ENCODE data around the gene LIN54. TPM values are rescaled to one million over a fixed set of nuclear protein-coding genes. Genes with fewer than 3 reads are reported as not detected.
"Not testable (repeated sequence)": the region's sequence is repeated elsewhere in the genome, so short reads cannot be mapped to it uniquely, and the experiment has no call there.

LIN54 gene
- polyA plus RNA-seq, 2 of the 4 experiments (the other 2 are of a cell fraction): 6.7 to 12.7 TPM

DNA sequence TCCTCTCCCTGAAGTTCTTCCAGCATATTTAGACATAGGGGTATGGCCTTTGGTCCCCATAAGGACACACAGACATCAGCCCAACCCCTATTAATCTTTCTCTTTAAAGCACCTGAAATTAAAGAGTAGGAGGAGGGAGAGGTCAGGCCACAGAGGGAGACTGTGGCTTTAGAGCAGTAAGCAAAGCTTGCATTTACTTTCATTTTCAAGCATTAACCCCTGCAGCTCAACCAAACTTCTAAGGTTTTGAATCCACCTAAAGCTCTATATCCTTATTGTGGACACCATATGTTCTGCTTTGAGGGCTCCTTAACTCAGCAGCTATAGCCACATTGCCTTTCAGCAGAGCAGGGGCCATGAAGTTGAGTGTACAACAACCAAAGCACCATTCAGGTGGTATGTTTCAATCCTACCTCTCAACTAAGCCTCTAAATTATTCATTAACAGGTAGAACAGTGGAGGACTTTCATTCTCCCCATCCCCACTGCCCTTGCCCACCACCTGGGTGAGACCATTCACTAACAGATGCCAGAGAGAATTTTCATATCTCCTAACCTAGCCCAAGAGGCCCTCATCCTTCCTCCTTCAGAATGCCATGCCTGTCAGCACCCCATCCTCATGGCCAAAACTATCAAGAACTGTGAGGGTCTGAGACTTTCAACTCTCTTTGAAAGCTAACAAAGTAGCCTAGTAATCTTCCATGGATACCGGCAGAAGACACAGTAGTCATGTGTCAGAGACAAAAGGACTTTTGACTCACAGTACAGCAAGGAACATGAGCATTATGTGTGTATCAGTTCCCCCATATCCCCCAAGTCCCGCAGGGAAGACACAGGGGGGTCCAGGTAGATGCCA, 20.8 kb downstream of the LIN54 start:
- peaks cover 14% of the 10 kb centered on the region for H3K4me1 ChIP-seq
- no peak overlapping the region; a peak in 1 of 6 replicates for H3K27ac ChIP-seq
- H3K4me2 ChIP-seq: peak overlapping the region; percentile 39
- no peak for DNase-seq (ENCODE audit: low read depth in 1 of 2, low spot score in 1 of 2)
- H3K9me3 ChIP-seq: no peaks in the 10 kb centered on the region
- TF ChIP-seq, protein P1, sequence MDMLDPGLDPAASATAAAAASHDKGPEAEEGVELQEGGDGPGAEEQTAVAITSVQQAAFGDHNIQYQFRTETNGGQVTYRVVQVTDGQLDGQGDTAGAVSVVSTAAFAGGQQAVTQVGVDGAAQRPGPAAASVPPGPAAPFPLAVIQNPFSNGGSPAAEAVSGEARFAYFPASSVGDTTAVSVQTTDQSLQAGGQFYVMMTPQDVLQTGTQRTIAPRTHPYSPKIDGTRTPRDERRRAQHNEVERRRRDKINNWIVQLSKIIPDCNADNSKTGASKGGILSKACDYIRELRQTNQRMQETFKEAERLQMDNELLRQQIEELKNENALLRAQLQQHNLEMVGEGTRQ (IDR thresholded peaks at IDR 0.05): no peak
- TF ChIP-seq HDAC2 (IDR thresholded peaks at IDR 0.05): no peak
- no peak for TF ChIP-seq ZFP36 (IDR thresholded peaks at IDR 0.05; ENCODE audit: borderline replicate concordance, partially characterized antibody)
- TF ChIP-seq, protein P2, sequence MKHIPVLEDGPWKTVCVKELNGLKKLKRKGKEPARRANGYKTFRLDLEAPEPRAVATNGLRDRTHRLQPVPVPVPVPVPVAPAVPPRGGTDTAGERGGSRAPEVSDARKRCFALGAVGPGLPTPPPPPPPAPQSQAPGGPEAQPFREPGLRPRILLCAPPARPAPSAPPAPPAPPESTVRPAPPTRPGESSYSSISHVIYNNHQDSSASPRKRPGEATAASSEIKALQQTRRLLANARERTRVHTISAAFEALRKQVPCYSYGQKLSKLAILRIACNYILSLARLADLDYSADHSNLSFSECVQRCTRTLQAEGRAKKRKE (CRISPR knock-in tag; IDR thresholded peaks at IDR 0.05; ENCODE audit: low read depth): no peak
- TF ChIP-seq, protein P3, sequence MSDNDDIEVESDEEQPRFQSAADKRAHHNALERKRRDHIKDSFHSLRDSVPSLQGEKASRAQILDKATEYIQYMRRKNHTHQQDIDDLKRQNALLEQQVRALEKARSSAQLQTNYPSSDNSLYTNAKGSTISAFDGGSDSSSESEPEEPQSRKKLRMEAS (IDR thresholded peaks at IDR 0.05): no peak
- TF ChIP-seq FOXS1 (CRISPR knock-in tag; IDR thresholded peaks at IDR 0.05): no peak
- TF ChIP-seq BHLHE40 (IDR thresholded peaks at IDR 0.05; ENCODE audit: low read depth, low read length): no peak
- TF ChIP-seq MAZ (IDR thresholded peaks at IDR 0.05; ENCODE audit: borderline replicate concordance, low read depth, low read length): no peak
- TF ChIP-seq RFX5 (IDR thresholded peaks at IDR 0.05): no peak
- TF ChIP-seq RNF2 (IDR thresholded peaks at IDR 0.05; ENCODE audit: borderline replicate concordance, low read depth): no peak
- WGBS (ENCODE audit: missing lambda C conversion rate): 77% methylated on average over 2 of the region's 2 CpGs
- no peak for FAIRE-seq
- ATAC-seq: peak; percentile 24 to 30; a peak in 3 of 6 replicates
- ChIA-PET POLR2A (no interaction called here), CTCF (no interaction called here)
- no peak overlapping the region for H3K4me3 ChIP-seq

DNA sequence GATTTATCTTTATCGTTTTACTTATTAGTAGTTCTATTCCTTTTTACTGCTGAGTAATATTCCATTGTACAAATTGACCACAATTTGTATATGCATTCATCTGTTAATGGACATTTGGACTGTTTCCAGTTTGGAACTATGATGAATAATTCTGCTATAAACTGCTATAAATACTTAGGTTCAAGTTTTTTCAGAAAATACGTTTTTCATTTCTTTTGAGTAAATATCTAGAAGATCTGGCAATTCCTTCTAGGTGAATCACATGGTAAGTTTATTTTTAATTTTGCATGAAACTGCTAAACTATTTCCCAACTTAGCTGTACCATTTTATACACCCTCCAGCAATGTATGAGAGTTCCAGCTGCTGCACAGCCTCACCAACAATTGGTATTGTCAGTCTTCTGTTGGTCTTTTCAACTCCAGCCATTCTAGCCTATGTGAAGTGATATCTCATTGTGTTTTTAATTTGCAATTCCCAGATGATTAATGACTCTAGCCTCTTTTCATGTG, 22.2 kb downstream of the LIN54 start:
- DNase-seq (ENCODE audit: low read depth in 1 of 2, low spot score in 1 of 2) (no peak), ATAC-seq (no peak), FAIRE-seq (no peak)
- WGBS (ENCODE audit: missing lambda C conversion rate): 56% methylated on average over 2 of the region's 2 CpGs
- TF ChIP-seq ZSCAN20 (CRISPR knock-in tag; IDR thresholded peaks at IDR 0.05) (no peak), HDAC2 (IDR thresholded peaks at IDR 0.05) (no peak), SMC3 (IDR thresholded peaks at IDR 0.05) (no peak), NPAS2 (CRISPR knock-in tag; IDR thresholded peaks at IDR 0.05; ENCODE audit: borderline replicate concordance) (no peak), RCOR1 (IDR thresholded peaks at IDR 0.05; ENCODE audit: low read depth, low read length) (no peak), TP53 (CRISPR knock-in tag; IDR thresholded peaks at IDR 0.05) (no peak), JUN (IDR thresholded peaks at IDR 0.05) (no peak), HOXB5 (CRISPR knock-in tag; IDR thresholded peaks at IDR 0.05) (no peak)
- TF ChIP-seq, protein P4, sequence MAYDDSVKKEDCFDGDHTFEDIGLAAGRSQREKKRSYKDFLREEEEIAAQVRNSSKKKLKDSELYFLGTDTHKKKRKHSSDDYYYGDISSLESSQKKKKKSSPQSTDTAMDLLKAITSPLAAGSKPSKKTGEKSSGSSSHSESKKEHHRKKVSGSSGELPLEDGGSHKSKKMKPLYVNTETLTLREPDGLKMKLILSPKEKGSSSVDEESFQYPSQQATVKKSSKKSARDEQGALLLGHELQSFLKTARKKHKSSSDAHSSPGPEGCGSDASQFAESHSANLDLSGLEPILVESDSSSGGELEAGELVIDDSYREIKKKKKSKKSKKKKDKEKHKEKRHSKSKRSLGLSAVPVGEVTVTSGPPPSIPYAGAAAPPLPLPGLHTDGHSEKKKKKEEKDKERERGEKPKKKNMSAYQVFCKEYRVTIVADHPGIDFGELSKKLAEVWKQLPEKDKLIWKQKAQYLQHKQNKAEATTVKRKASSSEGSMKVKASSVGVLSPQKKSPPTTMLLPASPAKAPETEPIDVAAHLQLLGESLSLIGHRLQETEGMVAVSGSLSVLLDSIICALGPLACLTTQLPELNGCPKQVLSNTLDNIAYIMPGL (CRISPR knock-in tag; IDR thresholded peaks at IDR 0.05; ENCODE audit: borderline replicate concordance): no peak
- TF ChIP-seq, protein P5, sequence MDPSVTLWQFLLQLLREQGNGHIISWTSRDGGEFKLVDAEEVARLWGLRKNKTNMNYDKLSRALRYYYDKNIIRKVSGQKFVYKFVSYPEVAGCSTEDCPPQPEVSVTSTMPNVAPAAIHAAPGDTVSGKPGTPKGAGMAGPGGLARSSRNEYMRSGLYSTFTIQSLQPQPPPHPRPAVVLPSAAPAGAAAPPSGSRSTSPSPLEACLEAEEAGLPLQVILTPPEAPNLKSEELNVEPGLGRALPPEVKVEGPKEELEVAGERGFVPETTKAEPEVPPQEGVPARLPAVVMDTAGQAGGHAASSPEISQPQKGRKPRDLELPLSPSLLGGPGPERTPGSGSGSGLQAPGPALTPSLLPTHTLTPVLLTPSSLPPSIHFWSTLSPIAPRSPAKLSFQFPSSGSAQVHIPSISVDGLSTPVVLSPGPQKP (IDR thresholded peaks at IDR 0.05; ENCODE audit: low read depth, low read length): no peak
- TF ChIP-seq, protein P6, sequence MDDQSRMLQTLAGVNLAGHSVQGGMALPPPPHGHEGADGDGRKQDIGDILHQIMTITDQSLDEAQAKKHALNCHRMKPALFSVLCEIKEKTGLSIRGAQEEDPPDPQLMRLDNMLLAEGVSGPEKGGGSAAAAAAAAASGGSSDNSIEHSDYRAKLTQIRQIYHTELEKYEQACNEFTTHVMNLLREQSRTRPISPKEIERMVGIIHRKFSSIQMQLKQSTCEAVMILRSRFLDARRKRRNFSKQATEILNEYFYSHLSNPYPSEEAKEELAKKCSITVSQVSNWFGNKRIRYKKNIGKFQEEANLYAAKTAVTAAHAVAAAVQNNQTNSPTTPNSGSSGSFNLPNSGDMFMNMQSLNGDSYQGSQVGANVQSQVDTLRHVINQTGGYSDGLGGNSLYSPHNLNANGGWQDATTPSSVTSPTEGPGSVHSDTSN (IDR thresholded peaks at IDR 0.05): no peak
- TF ChIP-seq, protein P2 (CRISPR knock-in tag; IDR thresholded peaks at IDR 0.05; ENCODE audit: low read depth): no peak
- H3K4me1 ChIP-seq: peaks cover 20% of the 10 kb centered on the region
- no peaks in the 10 kb centered on the region for H3K9me3 ChIP-seq
- ChIA-PET POLR2A (no interaction called here), CTCF (no interaction called here)
- no peak overlapping the region for H3K27ac ChIP-seq
- no peak overlapping the region for H3K4me3 ChIP-seq
- no peak overlapping the region for H3K4me2 ChIP-seq

DNA sequence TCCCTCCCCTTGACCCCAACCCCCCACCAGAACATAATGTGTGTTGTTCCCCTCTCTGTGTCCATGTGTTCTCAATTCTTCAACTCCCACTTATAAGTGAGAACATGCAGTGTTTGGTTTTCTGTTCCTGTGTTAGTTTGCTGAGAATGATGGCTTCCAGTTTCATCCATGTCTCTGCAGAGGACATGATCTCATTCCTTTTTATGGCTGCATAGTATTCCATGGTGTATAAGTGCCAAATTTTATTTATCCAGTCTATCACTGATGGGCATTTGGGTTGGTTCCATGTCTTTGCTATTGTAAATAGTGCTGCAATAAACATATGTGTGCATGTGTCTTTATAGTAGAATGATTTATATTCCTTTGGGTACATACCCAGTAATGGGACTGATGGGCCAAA, 23.1 kb downstream of the LIN54 start:
- peaks cover 20% of the 10 kb centered on the region for H3K4me1 ChIP-seq
- DNase-seq (ENCODE audit: low read depth in 1 of 2, low spot score in 1 of 2); ATAC-seq; CTCF ChIA-PET; FAIRE-seq; H3K27ac ChIP-seq; H3K4me2 ChIP-seq; H3K9me3 ChIP-seq; H3K4me3 ChIP-seq; POLR2A ChIA-PET: not testable (repeated sequence)
